Endothelial cell of umbilical vein (primary cell): ENCODE results near the gene MACROH2A2.

ENCODE experiments used
- MAX ChIP-seq: IDR thresholded peaks from 2 replicates; pipeline ENCODE4 v1.6.1; 2011; ENCODE audit not compliant: insufficient read depth, insufficient read length
- TF ChIP-seq, protein P1 (sequence below), 2 donors: IDR thresholded peaks; 1 replicate in 1 of 2; 2 replicates in 1 of 2; pipeline ENCODE4 v1.5.1; 2011; ENCODE audit warnings: low read length in 2 of 2, mild to moderate bottlenecking in 2 of 2, moderate library complexity in 2 of 2, control low read depth in 1 of 2, inconsistent platforms in 1 of 2, low read depth in 1 of 2; ENCODE audit not compliant: insufficient read depth in 1 of 2; ENCODE audit errors: extremely low read depth in 1 of 2

GRCh38 chr10:70121281-70121949 is 68.8 kb downstream of the MACROH2A2 start:
- no peak for TF ChIP-seq MAX
- TF ChIP-seq, protein P1, sequence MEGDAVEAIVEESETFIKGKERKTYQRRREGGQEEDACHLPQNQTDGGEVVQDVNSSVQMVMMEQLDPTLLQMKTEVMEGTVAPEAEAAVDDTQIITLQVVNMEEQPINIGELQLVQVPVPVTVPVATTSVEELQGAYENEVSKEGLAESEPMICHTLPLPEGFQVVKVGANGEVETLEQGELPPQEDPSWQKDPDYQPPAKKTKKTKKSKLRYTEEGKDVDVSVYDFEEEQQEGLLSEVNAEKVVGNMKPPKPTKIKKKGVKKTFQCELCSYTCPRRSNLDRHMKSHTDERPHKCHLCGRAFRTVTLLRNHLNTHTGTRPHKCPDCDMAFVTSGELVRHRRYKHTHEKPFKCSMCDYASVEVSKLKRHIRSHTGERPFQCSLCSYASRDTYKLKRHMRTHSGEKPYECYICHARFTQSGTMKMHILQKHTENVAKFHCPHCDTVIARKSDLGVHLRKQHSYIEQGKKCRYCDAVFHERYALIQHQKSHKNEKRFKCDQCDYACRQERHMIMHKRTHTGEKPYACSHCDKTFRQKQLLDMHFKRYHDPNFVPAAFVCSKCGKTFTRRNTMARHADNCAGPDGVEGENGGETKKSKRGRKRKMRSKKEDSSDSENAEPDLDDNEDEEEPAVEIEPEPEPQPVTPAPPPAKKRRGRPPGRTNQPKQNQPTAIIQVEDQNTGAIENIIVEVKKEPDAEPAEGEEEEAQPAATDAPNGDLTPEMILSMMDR (IDR thresholded peaks at IDR 0.05; ENCODE audit: extremely low read depth in 1 of 2, insufficient read depth in 1 of 2, low read depth in 1 of 2, low read length in 2 of 2) = no peak
